GM19397 (cell line): ENCODE data around the gene TSBP1.
A peak's percentile ranks its signal among the peaks of the same experiment; 100 is the strongest.
"Not testable (repeated sequence)": the region's sequence is repeated elsewhere in the genome, so short reads cannot be mapped to it uniquely, and the experiment has no call there.

ENCODE experiments used
- ATAC-seq: cut with Tn5 transposase; IDR thresholded peaks from one replicate; pipeline ENCODE4 v1.9.1; 2021; ENCODE audit warnings: mild to moderate bottlenecking, moderate library complexity; ENCODE audit not compliant: unreplicated experiment

Gene TSBP1

DNA sequence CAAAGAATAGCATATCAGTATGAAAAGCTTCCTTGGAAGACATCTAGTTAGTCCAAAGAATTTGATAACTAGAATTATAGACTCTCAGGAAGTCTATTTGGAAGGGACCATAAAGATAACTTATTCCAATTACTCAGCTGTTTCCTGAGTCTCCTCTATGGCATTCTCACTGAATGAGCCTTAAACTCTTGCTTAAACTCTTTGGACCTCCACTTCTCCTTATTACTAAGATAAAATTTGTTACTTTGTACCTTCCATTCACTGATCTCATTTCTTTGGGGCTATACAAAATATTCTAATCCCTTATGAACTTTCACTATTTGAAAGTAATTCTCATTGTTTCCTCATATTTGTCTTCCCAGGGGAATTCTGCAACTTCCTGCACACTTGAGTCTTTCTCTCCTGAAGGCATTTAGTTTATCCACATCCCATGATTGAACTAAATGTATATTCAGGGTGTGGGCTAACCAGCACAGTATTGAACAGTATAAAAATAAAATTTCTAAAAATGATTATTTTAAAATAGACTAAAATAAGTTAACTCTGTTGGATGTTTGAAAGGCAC is 80.7 kb downstream of the TSBP1 start:
- no peak for ATAC-seq

DNA sequence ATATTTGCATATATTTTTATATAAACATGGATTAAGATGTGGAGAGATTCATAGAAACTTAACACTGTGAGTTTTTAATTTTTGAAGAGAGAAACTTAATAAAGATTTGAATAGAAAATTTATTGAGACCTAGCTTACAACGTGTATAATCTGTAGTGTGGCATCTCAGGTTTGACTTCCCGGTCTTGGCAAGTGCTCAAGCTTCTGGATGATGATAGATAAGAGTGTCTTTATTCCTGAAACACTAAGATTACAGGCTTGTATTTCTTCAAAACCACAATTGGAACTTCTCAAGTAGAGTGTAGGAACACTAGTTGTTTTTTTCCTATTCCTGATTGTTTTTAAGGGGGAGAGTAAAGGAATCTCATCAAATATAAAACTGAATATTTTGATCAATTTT is 83.3 kb downstream of the TSBP1 start:
- no peak for ATAC-seq

- ATAC-seq: not testable (repeated sequence)
These were observed 97.7 kb downstream of the TSBP1 start for GRCh38 chr6:32273801-32274577.

GRCh38 chr6:32271429-32271828 is 100.3 kb downstream of the TSBP1 start:
- no peak for ATAC-seq

DNA sequence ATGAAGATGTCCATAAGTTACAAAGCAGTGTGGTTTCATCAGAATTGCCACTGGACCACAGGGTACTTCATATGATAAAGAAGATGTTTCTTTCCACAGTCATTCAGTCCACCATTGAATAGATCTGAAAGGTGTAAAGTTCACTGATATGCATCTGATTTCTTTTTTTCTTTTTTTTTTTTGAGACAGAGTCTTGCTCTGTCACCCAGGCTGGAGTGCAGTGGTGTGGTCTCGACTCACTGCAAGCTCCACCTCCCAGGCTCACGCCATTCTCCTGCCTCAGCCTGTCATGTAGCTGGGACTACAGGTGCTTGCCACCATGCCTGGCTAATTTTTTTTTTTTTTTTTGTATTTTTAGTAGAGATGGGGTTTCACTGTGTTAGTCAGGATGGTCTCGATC is 103.2 kb downstream of the TSBP1 start:
- ATAC-seq: not testable (repeated sequence)

DNA sequence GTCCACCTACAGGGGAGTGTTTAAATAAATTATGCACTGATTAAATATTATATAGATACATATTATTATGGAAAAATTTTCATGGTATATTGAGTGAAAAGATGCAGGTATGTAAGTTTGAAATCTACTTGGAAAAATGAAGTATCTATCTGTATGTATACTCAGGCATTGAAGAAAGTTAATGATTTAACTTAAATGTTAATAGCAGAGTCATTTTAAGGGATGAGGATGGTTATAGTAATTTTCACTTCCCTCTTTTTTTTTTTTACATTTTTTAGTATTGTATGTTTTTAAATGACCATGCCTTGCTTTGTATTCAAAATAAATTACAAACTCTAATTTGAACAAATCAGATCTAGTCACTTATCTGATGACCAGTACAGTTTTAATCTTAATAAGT is 104.7 kb downstream of the TSBP1 start:
- ATAC-seq: no peak

DNA sequence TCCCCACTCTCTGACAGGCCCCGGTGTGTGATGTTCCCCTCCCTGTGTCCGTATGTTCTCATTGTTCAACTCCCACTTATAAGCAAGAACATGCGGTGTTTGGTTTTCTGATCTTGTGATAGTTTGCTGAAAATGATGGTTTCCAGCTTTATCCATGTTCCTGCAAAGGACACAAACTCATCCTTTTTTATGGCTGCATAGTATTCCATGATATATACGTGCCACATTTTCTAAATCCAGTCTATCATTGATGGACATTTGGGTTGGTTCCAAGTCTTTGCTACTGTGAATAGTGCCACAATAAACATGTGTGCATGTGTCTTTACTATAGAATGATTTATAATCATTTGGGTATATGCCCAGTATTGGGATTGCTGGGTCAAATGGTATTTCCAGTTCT is 114.4 kb downstream of the TSBP1 start:
- ATAC-seq: not testable (repeated sequence)

GRCh38 chr6:32255199-32256153 is 116.2 kb downstream of the TSBP1 start:
- peak; percentile 55 for ATAC-seq

DNA sequence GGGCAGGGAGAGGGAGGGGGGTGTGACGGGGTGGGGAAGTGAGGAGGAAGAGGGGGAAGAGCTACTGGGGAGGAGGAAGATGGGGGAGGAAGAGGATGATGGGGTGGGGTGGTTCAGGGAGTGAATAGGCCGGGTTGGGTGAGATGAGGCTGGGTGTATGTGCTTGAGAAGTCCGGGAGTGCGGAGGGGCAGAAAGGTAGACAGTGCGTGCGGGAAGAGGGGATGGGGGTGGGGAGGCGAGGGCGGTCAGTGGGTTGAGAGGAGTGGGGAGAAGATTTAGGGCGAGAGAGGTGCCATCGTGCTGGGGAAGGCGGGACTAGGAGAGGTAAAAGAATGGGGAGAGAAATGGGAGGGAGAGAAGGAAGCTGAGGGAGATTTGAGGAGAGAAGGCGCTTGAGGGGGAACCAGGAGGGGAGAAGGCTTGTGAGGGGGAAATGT is 116.9 kb downstream of the TSBP1 start:
- no peak for ATAC-seq

DNA sequence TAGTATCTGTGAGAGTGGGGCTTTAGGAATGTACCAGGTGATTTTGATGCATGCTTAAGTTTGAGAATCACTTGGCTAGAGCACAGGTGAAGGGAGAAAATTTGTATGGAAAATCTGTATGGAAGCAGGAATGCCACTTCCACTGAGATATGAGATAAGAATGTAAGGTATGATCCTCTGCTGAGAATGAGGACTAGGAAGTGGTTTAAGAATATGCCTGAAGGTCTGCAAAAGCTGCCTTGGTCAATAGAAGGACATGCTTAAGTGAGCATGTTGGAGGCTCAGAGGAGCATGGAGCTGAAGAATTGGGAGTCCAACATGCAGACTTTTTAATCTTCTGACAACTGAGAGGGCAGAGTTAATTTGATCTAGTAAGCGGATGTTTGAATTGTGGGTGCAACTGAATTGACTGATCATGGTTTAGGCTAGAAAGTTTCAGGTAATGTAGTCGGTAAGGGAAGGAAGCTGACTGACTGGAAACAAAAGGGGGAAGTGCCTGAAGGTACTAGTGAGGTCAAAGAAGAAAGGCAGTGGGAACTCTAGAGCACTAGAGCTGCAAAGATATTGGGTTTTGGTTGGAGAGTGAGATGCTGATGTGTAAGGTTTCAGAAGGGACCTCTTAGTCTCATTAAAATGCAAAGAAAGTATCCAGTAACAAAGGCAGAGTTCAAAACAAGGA is 119.2 kb downstream of the TSBP1 start:
- ATAC-seq: no peak

DNA sequence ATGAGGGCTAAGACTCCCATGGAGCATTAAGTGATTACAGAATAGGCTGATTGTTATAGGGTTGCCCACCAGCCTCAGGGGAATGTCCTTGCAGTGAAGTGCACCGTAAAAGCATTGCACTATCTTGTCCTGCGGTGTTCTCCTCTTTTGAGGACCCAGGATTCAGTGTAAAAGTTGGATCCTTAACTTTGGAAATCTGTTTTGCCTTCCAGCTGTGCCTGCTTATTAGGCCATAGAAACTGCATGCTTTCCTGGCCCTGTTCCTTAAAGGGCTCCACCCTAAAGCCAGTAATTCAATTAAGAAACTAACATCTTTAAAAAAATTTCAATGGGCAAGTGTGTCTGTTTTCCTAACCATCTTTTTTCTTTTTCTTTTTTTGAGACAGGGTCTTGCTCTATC is 122.4 kb downstream of the TSBP1 start:
- no peak for ATAC-seq

GRCh38 chr6:32247401-32247800 is 124.3 kb downstream of the TSBP1 start:
- no peak for ATAC-seq

- ATAC-seq: no peak
These were observed 126.7 kb downstream of the TSBP1 start for GRCh38 chr6:32244946-32245398.

- no peak for ATAC-seq
These were observed 127.4 kb downstream of the TSBP1 start for GRCh38 chr6:32244270-32244669.
